Breast epithelium (tissue), 4 donors: ENCODE data around the gene STX18. TPM values are rescaled to one million over a fixed set of nuclear protein-coding genes. Genes with fewer than 3 reads are reported as not detected.
A peak's percentile ranks its signal among the peaks of the same experiment; 100 is the strongest.

ENCODE experiments used
- DNase-seq, 2 donors: peaks; one replicate each; pipeline ENCODE4 v3.0.0-alpha.2; 2019; ENCODE audit warnings: low spot score in 2 of 2
- H3K27ac ChIP-seq, 2 donors: fragments of 200-600 bp; sonication (generic) in 1 of 2; one replicate each; pipeline ENCODE4 v1.5.1; 2016 to 2019; ENCODE audit warnings: mild to moderate bottlenecking in 1 of 2
- H3K27me3 ChIP-seq, 2 donors: fragments of 200-600 bp; sonication (generic) in 1 of 2; one replicate each; pipeline versions ENCODE4 v1.5.1 to v1.6.0; 2017 to 2019; ENCODE audit warnings: control low read depth in 1 of 2, mild to moderate bottlenecking in 1 of 2
- H3K36me3 ChIP-seq: fragments of 200-600 bp; one replicate; pipeline ENCODE4 v1.5.1; 2019
- H3K4me1 ChIP-seq, 2 donors: fragments of 200-600 bp; sonication (generic); one replicate each; pipeline ENCODE4 v1.5.1; 2016 to 2019; ENCODE audit warnings: control low read depth in 1 of 2
- H3K4me3 ChIP-seq, 3 donors: fragments of 200-600 bp; sonication (generic); 1 replicate in 2 of 3; 2 replicates in 1 of 3; pipeline ENCODE4 v1.5.1; 2016 to 2019; ENCODE audit warnings: mild to moderate bottlenecking in 3 of 3, moderate library complexity in 2 of 3
- H3K9me3 ChIP-seq, 2 donors: fragments of 200-600 bp; sonication (generic) in 1 of 2; one replicate each; pipeline ENCODE4 v1.5.1; 2016 to 2019; ENCODE audit warnings: control low read depth in 1 of 2
- POLR2A ChIP-seq: fragments of 450-650 bp; IDR thresholded peaks from one replicate; pipeline ENCODE4 v1.6.1; 2016; ENCODE audit warnings: antibody characterized with exemption, mild to moderate bottlenecking, moderate library complexity
- POLR2AphosphoS5 ChIP-seq, 3 donors: sonication (generic); formaldehyde crosslinking; IDR thresholded peaks; one replicate each; pipeline ENCODE4 v1.6.1; 2017; ENCODE audit warnings: antibody characterized with exemption in 3 of 3
- intact Hi-C: fragments of 100-400 bp; cut with DNase I; formaldehyde crosslinking; loops from one replicate; pipeline ENCODE4 v1.15.1; 2023; ENCODE audit warnings: low total_unique reads
- total RNA-seq, 3 donors: library from RNA; depleted of rRNA; stranded (reverse); fragments of >200 nt; gene quantifications; one replicate each; pipeline ENCODE4 v1.1.0, GENCODE V29; 2016
- TF ChIP-seq, protein P1 (sequence below), 3 donors: fragments of 450-650 bp; IDR thresholded peaks; one replicate each; pipeline ENCODE4 v1.5.1; 2016 to 2017; ENCODE audit warnings: antibody characterized with exemption in 3 of 3, mild to moderate bottlenecking in 3 of 3, moderate library complexity in 3 of 3

Gene STX18
- 10 to 100 TPM; 32.2 to 36.3 (median 32.8) TPM for total RNA-seq

DNA sequence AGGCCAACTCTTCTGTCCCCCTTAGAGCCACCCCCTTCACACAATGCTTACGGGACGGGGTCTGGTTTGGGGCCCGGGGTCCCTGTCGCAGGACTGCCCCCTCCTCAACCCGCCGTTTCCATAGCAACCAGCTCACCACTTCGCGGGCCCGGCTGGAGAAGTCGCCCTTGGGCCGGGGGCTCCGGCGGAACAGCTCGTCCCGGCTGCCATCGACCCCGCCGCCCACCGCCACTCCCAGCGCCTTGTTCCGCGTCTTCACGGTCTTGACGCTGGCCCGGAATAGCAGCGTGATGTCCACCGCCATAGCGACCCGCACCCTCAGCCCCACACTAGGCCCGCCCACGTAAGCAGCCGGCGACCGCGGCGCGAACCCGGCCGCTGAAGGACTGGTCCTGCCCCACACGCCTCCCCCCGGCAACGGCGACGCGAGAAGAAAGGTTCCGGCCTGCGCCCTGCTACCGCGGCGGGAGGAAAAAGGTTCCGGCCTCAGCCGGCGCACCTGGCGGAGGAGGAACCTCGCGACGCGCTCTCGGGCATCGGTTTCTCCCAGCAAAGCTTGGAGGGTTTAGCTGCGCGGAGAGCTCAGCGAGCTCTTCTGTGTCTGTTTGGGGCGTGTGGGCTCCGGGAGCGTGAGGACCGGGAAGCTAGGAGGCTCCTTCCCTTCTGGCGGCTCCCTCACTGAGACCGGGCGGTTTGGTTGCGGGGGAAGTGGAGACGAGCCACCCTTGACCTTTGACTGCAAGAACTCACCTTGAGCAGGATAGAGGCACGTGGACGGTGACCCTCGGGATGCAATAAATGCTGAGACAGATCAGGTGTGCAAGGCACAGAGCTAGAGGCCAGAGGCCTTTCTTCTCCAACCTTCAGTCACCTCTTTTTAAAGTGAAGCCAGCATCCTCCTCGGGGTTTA, at the start of gene STX18:
Gene STX18, minus strand, starts transcription at position 388 of the 910 bp plus-strand sequence. Its CDS starts 84 bp downstream, at position 304.
- no peaks in the 10 kb centered on the region for H3K36me3 ChIP-seq
- TF ChIP-seq, protein P1, sequence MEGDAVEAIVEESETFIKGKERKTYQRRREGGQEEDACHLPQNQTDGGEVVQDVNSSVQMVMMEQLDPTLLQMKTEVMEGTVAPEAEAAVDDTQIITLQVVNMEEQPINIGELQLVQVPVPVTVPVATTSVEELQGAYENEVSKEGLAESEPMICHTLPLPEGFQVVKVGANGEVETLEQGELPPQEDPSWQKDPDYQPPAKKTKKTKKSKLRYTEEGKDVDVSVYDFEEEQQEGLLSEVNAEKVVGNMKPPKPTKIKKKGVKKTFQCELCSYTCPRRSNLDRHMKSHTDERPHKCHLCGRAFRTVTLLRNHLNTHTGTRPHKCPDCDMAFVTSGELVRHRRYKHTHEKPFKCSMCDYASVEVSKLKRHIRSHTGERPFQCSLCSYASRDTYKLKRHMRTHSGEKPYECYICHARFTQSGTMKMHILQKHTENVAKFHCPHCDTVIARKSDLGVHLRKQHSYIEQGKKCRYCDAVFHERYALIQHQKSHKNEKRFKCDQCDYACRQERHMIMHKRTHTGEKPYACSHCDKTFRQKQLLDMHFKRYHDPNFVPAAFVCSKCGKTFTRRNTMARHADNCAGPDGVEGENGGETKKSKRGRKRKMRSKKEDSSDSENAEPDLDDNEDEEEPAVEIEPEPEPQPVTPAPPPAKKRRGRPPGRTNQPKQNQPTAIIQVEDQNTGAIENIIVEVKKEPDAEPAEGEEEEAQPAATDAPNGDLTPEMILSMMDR (IDR thresholded peaks at IDR 0.05): peak in 2 of 3 donors; percentile 8 to 13
- TF ChIP-seq POLR2A (peak; percentile 43), POLR2AphosphoS5 (IDR thresholded peaks at IDR 0.05) (peak; percentile 73 to 94 (median 91))
- peak within 1 kb of the TSS; percentile 84 to 96 (median 95) for H3K4me3 ChIP-seq
- peak; percentile 69 to 87 for DNase-seq
- no peaks in the 10 kb centered on the region for H3K27me3 ChIP-seq
- H3K9me3 ChIP-seq: no peaks in the 10 kb centered on the region
- peak within 1 kb of the TSS; percentile 90 for H3K27ac ChIP-seq
- intact Hi-C loops: no loop called here
- peaks cover 0 to 14% of the 10 kb centered on the region in 2 donors for H3K4me1 ChIP-seq

DNA sequence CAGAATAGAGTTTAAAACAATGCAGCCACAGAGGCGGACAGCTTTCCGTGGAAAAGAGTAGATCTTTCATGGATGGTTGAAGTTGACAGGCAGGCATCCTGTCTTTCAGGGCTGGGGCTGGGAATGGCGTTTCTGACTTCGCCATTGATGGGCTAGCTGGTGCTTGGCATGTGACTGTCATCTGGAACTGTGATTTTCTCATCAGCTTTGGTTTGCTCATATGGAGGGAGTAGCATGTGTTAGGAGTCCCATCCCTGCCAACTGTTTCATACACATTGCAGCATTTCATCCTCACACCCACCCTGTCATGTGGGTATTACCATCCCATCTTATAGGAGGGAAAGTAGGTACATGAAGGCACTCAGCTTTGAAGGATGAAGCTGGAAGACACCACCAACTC, 49.2 kb upstream of the STX18 start:
- H3K27ac ChIP-seq: no peak overlapping the region
- TF ChIP-seq, protein P1 (IDR thresholded peaks at IDR 0.05): no peak
- TF ChIP-seq POLR2AphosphoS5 (IDR thresholded peaks at IDR 0.05) (no peak), POLR2A (no peak)
- H3K4me3 ChIP-seq: no peak overlapping the region
- no peaks in the 10 kb centered on the region for H3K36me3 ChIP-seq
- no peaks in the 10 kb centered on the region for H3K4me1 ChIP-seq
- no peak for DNase-seq
- intact Hi-C loops: no loop called here
- H3K27me3 ChIP-seq: no peaks in the 10 kb centered on the region
- H3K9me3 ChIP-seq: peaks cover 3 to 19% of the 10 kb centered on the region in 2 donors

DNA sequence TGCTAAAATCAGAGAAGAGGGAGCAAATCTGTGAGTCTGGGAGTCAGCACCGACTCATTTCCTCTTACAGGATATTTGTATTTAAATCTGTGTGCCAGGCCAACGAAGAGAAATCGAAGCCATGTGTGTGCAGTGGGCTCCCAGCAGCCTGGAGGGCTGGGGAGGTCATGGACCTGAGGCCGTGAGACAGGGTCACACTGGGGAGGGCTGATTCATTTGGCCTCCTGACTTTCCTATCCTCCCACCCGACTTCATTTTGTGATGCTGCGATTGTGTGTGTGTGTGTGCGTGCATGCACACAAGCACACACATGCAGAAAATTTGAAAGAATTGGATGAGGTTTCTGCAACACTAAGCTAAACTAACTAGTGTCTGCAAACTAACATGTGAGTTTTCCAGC, 48.7 kb upstream of the STX18 start:
- no peaks in the 10 kb centered on the region for H3K27me3 ChIP-seq
- no peak overlapping the region for H3K4me3 ChIP-seq
- H3K4me1 ChIP-seq: no peaks in the 10 kb centered on the region
- peaks cover 3 to 17% of the 10 kb centered on the region in 2 donors for H3K9me3 ChIP-seq
- intact Hi-C loops: no loop called here
- no peak for TF ChIP-seq POLR2AphosphoS5 (IDR thresholded peaks at IDR 0.05)
- TF ChIP-seq, protein P1 (IDR thresholded peaks at IDR 0.05): no peak
- no peak for TF ChIP-seq POLR2A
- no peaks in the 10 kb centered on the region for H3K36me3 ChIP-seq
- H3K27ac ChIP-seq: no peak overlapping the region
- DNase-seq: no peak

DNA sequence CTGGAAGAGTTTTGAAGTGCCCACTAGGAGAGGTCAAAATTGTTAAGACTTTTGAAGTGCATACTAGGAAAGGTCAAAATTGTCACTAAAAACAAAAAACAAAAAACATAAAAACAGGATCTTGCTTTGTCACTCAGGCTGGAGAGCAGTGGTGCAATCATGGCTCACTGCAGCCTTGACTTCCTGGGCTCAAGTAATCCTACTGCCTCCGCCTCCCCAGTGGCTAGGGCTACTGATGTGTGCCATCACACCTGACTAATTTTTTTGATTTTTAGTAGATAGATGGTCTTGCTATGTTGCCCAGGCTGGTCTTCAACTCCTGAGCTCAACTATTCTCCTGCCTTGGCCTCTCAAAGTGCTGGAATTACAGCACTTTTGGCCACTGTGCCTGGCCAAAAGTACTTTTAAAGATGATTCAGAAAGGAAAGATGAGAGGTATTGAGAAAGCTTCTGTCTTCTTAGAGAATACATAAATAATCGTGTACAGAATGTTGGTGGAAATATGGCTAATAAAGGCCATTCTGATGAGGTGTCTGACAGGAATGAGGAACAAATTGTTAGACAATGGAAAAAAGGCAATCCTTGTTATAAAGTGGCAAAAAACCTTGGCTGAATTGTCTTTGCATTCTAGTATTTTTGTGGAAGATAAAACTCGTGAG, 43.3 kb upstream of the STX18 start:
- no peak overlapping the region for H3K4me3 ChIP-seq
- H3K9me3 ChIP-seq: no peaks in the 10 kb centered on the region
- TF ChIP-seq POLR2A (no peak), POLR2AphosphoS5 (IDR thresholded peaks at IDR 0.05) (no peak)
- TF ChIP-seq, protein P1 (IDR thresholded peaks at IDR 0.05): no peak
- no peak for DNase-seq
- no peaks in the 10 kb centered on the region for H3K27me3 ChIP-seq
- H3K36me3 ChIP-seq: no peaks in the 10 kb centered on the region
- H3K4me1 ChIP-seq: no peaks in the 10 kb centered on the region
- intact Hi-C loops: no loop called here
- no peak overlapping the region for H3K27ac ChIP-seq

DNA sequence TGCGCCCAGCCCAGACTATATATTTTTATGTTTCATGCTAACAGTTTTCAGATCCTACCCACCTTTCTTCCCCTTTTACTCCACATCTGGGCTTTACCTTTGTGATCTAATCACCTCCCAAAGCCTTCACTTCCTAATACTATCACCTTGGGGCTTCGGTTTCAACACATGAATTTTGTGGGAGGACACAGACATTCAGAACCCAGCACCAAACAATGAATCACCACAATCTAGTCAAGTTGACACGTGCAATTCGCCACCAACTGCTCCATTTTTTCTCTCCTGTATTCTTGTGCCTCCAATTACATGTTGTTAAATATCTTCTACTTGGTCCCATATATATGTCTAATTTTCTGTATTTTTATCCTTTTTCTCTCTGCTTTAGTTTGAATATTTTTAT, 41.8 kb upstream of the STX18 start:
- no peaks in the 10 kb centered on the region for H3K4me1 ChIP-seq
- TF ChIP-seq POLR2AphosphoS5 (IDR thresholded peaks at IDR 0.05) (no peak), POLR2A (no peak)
- TF ChIP-seq, protein P1 (IDR thresholded peaks at IDR 0.05): no peak
- DNase-seq: no peak
- H3K27me3 ChIP-seq: no peaks in the 10 kb centered on the region
- H3K36me3 ChIP-seq: no peaks in the 10 kb centered on the region
- no peak overlapping the region for H3K27ac ChIP-seq
- intact Hi-C loops: no loop called here
- no peaks in the 10 kb centered on the region for H3K9me3 ChIP-seq
- H3K4me3 ChIP-seq: no peak overlapping the region
